ENCODE results near the gene BRD2.
A peak's percentile ranks its signal among the peaks of the same experiment; 100 is the strongest.

The BRD2 gene

GRCh38 chr6:32962213-32962826, 6.1 kb upstream of the BRD2 start:
- no peak overlapping the region for H3K27ac ChIP-seq
- TF ChIP-seq CTCF (conservative IDR thresholded peaks at IDR 0.05) = no peak
- no peak for TF ChIP-seq ZFX (IDR thresholded peaks at IDR 0.05)

- no peak overlapping the region for H3K27ac ChIP-seq
- TF ChIP-seq ZFX (IDR thresholded peaks at IDR 0.05) (no peak), CTCF (conservative IDR thresholded peaks at IDR 0.05) (no peak)
Measured at GRCh38 chr6:32963866-32964265, 4.5 kb upstream of the BRD2 start.

GRCh38 chr6:32964776-32965175, 3.6 kb upstream of the BRD2 start:
- peak overlapping the region; percentile 44 for H3K27ac ChIP-seq
- TF ChIP-seq ZFX (IDR thresholded peaks at IDR 0.05) (no peak), CTCF (conservative IDR thresholded peaks at IDR 0.05) (no peak)

DNA sequence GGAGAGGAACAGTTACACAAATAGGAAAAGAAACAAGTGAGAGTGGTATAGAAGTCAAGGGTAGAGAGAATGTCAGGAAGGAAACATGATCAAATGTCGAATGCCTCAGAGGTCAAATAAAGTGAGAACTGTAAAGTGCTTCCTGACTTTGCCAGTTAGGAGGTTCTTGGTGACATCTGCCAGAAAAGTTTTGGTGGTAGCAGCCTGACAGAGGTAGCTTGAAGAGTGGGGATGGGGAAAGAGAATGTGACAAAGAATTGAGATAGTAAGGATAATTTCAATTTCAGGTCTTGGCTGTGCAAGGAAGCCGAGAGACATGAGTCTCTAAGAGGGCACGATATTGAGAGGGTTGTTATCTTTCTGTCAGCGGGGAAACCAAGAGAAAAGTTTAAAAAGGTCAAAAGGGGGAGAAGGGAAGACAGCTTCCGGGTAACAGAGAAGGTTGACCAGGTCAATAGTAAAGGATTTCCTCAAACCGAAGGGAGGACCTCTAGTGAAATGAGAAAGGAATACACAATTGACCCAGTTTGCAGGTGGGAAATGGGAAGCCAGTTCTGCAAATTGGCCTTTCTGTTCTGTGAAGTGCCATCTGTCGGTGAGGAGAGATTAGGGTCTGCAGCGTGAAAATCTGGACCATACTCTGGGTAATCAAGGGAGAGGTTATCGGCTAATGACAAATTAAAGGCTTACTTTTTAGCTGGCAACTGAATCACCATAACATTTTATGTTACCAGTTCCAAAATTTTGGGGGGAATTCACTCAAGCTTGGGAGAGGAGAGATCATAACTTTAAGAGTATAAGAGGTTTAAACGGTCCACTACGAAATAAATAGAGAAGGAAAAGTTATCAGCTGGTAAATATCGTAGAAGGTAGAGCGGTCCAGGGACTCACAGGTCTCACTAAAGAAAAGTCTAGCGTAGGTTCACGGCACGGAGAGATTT, 973 bp upstream of the BRD2 start:
- no peak for TF ChIP-seq ZFX (IDR thresholded peaks at IDR 0.05)
- peak; percentile 81 for TF ChIP-seq CTCF (conservative IDR thresholded peaks at IDR 0.05)

DNA sequence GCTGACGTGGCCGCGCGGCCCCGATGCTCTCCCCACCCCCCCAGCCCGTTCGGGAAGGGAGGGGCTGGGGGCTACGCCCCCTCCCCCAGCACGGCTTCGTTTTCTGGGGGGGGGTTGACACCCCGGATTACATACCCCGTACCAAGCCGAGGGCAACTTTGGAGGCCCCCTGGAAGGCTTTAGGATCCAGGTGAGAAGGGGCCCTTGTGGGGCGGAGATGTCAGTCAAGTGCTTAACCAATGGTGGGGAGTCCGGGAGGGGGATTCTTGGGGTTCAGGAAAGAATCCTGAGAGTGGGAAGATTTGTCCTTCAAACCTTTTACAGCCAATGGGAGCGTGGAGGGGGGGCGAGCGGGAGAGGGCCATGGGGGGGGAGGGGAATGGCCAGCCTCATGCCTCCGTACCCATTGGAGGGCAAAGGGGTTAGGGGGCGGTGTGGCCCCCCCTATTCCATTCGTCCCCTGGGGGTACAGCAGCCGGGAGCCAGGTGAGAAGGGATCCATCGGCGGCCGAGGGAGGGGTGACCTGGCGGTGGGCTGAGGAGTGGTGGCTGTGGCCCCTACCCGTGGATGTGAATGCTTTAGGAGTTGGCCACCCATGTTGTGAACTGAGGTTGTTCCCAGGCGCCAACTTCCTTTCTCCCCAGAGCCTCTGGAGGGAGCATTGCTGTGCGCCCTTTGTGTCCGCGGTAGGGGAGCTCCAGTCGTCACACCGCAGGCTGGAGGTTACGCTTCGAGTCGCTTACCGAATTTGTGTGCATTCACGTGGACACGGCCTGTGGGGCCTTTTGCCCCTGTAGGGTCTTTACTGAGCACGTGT, 682 bp downstream of the BRD2 start:
- no peak for TF ChIP-seq ZFX (IDR thresholded peaks at IDR 0.05)
- no peak for TF ChIP-seq CTCF (conservative IDR thresholded peaks at IDR 0.05)
- peak overlapping the region; percentile 99 for H3K27ac ChIP-seq

More for the DNA sequence above, 973 bp upstream of the BRD2 start:
- peak overlapping the region; percentile 99 for H3K27ac ChIP-seq

DNA sequence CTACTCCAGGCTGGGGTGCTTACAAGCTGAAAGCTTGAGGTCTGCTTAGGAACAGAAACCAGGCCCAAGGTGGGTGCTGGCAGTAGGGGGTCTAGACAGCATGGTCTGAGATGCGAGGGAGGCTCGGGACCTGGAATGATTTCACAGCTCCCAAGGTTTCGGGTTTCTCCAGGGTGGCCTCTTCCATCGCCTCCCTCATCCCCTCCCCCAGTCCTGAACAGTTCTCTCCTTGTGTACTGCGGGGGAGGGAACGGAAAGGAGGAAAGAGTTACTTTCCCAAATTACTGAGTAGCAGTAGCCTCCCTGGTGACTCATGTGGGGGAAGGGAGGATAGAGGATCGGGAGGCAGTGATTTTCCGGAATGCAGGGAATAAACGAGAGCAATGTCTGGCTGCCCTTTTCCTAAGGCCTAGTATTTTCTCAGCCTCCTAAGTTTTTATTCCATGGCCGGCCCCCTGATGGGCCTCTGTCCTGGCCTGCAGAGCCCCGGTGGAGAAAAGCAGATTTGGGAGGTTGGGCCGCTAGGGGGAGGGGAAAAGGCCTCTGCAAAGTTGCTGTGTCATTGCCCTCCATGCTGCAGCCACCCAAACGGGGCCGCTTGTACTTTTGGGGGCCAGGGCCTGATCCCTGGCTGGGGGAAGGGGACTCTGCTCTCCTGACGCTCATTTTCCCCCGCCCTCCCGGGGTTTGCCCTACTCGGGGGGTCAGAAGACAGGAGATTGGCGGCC, 1.5 kb downstream of the BRD2 start:
- TF ChIP-seq CTCF (conservative IDR thresholded peaks at IDR 0.05) (no peak), ZFX (IDR thresholded peaks at IDR 0.05) (peak; percentile 74)
- peak overlapping the region; percentile 99 for H3K27ac ChIP-seq

All from C4-2B (cell line).